NCI-H345 (cell line): ENCODE measurements around the gene ATXN7L1.

Experiments
- DNase-seq: peaks from one replicate; lab custom pipeline; 2025; lab: John Stamatoyannopoulos, UW

Gene ATXN7L1

GRCh38 chr7:105581066-105581811 is 295.2 kb downstream of the ATXN7L1 start, which contains the start of gene EFCAB10:
EFCAB10 (minus strand) TSS chr7:105581493; CDS start chr7:105581463, 30 bp downstream.
- DNase-seq: peak; percentile 84

DNA sequence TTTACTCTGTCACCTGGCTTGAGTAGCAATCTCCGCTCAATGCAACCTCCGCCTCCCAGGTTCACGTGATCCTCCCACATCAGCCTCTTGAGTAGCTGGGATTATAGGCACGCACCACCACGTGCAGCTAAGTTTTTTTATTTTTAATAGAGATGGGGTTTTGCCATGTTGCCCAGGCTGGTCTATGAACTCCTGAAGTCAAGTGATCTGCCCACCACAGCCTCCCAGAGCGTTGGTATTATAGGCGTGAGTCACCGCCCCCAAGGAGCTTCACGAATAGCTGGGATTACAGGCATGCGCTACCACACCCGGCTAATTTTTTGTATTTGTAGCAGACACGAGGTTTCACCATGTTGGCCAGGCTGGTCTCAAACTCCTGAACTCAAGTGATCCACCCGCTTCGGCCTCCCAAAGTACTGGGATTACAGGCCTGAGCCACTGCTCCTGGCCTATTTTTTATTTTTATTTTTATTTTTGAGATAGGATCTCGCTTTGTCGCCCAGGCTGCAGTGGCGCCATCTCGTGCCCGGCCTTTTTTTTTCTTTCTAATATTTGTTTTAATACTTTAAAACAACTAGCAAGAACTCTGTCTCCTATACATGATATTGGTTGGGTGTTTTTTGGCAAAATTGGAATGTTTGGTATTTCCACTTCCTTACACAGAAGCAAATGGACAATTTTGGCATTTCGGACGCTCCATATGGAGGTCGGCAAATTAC is 296.2 kb downstream of the ATXN7L1 start:
- no peak for DNase-seq

DNA sequence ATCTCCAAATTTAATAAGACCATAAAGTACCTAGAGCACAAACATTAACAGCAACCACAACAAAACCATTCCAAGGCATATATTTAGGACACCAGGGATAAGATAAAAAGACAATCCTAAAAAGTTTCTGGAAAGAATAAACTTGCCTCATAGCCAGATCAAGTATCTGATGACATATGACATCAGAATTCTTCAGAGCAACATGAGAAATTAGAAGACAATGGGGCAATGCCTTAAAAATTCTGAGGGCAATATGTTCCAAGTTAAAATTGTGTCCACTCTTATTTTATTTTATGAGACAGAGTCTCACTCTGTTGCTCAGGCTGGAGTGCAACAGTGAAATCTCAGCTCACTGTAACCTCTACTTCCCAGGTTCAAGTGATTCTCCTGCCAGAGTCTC is 297.9 kb downstream of the ATXN7L1 start:
- DNase-seq: no peak

DNA sequence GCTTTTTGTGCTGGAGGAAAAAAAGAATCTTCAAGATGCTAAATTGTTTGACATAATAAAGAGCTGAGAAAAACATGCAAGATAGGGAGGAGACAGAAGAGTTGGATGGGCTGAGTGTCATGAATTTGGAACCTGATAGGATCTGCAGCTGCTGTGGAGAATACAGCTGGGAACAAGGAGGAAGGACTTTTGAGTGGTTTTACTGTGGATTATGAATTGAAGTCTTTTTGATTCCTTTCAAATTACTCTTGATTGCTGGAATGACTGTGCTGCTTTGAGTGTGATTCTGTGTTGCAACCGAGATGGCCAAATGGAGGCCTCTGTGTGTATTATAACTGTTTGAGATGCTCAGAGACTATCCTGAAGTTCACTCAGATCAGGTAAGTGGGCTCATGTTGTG is 299.1 kb downstream of the ATXN7L1 start:
- no peak for DNase-seq

- no peak for DNase-seq
These were observed 304.5 kb downstream of the ATXN7L1 start for GRCh38 chr7:105571891-105572290.

DNA sequence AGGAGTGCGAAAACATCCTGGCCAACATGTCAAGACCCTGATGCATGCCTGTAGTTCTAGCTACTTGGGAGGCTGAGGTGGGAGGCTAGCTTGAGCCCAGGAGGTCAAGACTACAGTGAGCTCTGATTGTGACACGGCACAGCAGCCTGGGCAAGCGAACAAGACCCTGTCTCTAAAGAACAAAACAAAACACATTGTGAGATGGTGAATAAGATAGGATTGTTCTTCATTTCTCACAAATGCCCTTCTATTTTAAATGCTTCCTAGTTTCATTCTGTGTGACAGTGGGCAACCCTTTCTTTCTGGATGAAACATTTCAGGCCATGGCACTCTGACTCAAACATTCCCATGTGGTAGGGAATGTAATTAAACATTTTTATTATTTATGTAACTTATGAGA is 308.6 kb downstream of the ATXN7L1 start:
- no peak for DNase-seq

DNA sequence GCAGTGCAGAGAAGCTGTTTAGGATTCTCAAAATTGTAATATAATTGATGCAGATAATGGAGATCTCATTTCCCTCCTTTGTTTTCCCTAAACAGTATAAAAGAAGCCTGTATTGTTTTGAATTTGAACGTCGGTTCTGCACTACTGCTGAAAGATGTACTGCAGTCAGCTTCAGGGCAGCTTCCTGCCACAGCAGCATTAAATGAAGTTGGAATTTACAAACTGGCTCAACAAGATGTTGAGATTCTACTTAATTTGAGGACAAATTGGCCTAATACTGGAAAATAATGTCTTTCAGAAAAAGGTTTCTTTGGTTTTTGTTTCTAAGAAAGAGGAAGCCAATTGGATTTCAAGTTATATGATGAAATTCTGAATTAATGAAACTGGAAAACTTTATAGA is 309.4 kb downstream of the ATXN7L1 start:
- DNase-seq: no peak

- no peak for DNase-seq
These were observed 311.2 kb downstream of the ATXN7L1 start for GRCh38 chr7:105565190-105565589.

DNA sequence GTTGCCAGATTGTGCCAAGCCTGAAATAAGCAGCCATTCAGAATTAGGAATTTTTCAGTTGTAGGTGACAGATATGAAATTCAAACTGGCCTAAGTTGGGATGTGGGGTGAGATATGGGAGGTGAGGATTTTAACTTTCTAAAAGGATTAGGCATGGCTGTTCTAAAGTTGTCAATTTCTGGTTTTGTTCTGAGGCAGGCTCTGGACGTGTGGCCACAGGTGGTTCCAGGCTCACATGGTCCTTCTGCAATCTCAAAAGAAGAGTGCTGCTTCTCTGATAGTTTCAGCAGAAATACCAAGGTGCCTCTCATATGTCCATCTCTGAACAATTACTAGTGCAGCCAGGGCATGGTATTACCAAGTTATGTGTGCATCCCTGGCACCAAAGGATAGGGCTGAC is 316.5 kb downstream of the ATXN7L1 start:
- no peak for DNase-seq
